MM.1S (cell line): ENCODE results near the gene TTC28.

Experiments
- CTCF ChIP-seq: fragments of 300-600 bp; sonication (generic); IDR thresholded peaks from 2 replicates; pipeline ENCODE4 v1.5.1; 2016; ENCODE audit warnings: antibody characterized with exemption, low read length, mixed read lengths
- EZH2 ChIP-seq: fragments of 300-600 bp; sonication (generic); optimal IDR thresholded peaks from 2 replicates; pipeline ENCODE3; 2017; ENCODE audit warnings: low read depth, mild to moderate bottlenecking, antibody characterized with exemption, low read length, mixed read lengths

- TF ChIP-seq CTCF, result no peak
- no peak for TF ChIP-seq EZH2
Observed at GRCh38 chr22:28448625-28449024, 231.0 kb downstream of the TTC28 start.
